NCI-H1930 (cell line): ENCODE data around the gene LRRC10B.
A peak's percentile ranks its signal among the peaks of the same experiment; 100 is the strongest.

Experiments
- DNase-seq, 2 experiments: peaks; one replicate each; lab custom pipeline; 2025; lab: John Stamatoyannopoulos, UW

The LRRC10B gene

GRCh38 chr11:61546663-61547062 lies 38.1 kb downstream of the LRRC10B start:
- DNase-seq, result no peak

GRCh38 chr11:61547246-61547645 lies 38.7 kb downstream of the LRRC10B start:
- DNase-seq, result no peak

DNA sequence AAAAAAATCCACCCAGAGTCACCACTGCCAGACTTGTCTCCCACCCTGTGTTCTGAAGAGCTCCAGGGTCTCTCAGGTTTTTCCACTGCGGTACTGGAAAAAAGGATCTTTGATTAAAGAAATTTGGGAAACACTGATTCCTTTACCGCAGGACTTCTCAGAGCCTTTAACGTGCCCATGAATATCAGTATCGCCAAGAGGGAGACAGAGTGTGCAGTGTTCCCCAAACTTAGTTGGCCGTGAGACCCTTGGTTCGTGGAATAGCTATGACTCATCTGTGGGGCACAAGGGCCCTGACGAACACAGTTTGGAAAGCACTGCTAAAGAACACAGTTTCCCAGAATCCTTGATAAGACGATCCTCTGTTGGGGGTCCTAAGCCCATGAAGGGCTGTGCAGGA lies 40.6 kb downstream of the LRRC10B start:
- no peak for DNase-seq

- no peak for DNase-seq
These were observed 41.4 kb downstream of the LRRC10B start for GRCh38 chr11:61549662-61550568.

GRCh38 chr11:61550665-61551227 lies 42.2 kb downstream of the LRRC10B start:
- DNase-seq, result no peak

- DNase-seq, result no peak
These were observed 43.1 kb downstream of the LRRC10B start for GRCh38 chr11:61551634-61552033.

- no peak for DNase-seq
These were observed 43.6 kb downstream of the LRRC10B start for GRCh38 chr11:61552108-61552635.

DNA sequence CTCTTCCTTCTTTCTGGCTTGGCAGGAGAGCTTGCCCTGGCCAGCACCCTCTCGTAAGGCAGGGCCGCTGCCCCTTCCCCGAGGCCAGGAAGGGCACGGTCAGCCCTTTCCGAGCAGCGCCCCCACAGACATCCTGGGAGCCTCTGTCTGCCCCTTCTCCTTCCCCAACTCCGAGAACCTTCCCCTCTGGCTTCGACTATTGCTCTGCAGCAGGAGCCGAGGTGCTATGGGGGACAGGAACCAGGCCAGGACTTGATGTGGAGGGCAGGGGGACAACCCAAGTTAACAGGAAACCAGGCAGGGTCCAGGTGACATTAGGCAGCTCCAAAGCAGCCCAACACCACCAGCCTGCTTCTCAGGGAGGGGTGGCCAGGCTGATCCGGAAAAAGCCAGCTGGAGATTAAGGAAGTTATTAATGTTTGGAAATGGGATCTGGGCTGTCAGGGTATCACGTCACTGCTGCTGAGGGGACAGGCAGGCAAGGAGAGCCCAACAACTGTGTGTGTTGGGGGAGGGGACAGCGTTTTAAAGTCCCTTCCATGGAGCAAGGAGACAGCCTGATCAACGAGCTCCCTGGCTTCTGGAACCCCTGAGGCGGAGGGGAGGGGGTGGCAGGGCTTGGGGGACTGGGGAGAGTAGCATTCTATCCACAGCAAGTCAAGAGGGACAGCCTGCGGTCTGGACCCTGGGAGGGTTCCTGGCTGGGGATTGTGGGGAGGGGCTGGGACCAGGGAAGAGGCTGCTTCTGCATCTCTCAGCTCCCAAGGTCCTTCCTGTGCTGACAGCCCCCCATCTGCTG lies 45.0 kb downstream of the LRRC10B start:
- DNase-seq, result no peak

- DNase-seq, result no peak
These were observed 45.8 kb downstream of the LRRC10B start for GRCh38 chr11:61554172-61554988.

GRCh38 chr11:61555051-61555969 lies 46.8 kb downstream of the LRRC10B start:
- DNase-seq, result peak; percentile 27 to 36

- DNase-seq, result no peak
These were observed 47.4 kb downstream of the LRRC10B start for GRCh38 chr11:61555978-61556377.

GRCh38 chr11:61556621-61557020 lies 48.1 kb downstream of the LRRC10B start:
- no peak for DNase-seq
